Left renal cortex interstitium (tissue), 4 donors: ENCODE measurements around the gene FKBP11. TPM values are rescaled to one million over a fixed set of nuclear protein-coding genes. Genes with fewer than 3 reads are reported as not detected.

ENCODE experiments used
- DNase-seq, 4 donors: peaks; one replicate each; pipeline ENCODE4 v3.0.0-alpha.2; 2013; ENCODE audit warnings: low read depth in 4 of 4, low spot score in 2 of 4, missing footprints in 1 of 4
- polyA plus RNA-seq, 4 donors: library from polyadenylated mRNA; unstranded; fragments of 120-200 nt; gene quantifications; one replicate each; pipeline ENCODE4 v1.2.1, GENCODE V29; 2013; ENCODE audit not compliant: insufficient read length in 4 of 4

Gene FKBP11
- 10 to 100 TPM in 3 of 4 donors, 1 to 10 TPM in 1; 9.0 to 22.6 (median 16.1) TPM for polyA plus RNA-seq

GRCh38 chr12:48925304-48926011, at the start of gene FKBP11:
TSS of gene FKBP11 (minus strand) at chr12:48925492. CDS start at chr12:48925428, 64 bp downstream.
- DNase-seq, result peak in 1 of 4 donors; percentile 13

- DNase-seq, result no peak
These were observed 48.8 kb upstream of the FKBP11 start for GRCh38 chr12:48973941-48974673.

GRCh38 chr12:48973531-48973930, 48.2 kb upstream of the FKBP11 start:
- DNase-seq, result no peak

- DNase-seq, result no peak
These were observed 47.7 kb upstream of the FKBP11 start for GRCh38 chr12:48972952-48973483.

- no peak for DNase-seq
These were observed 47.1 kb upstream of the FKBP11 start for GRCh38 chr12:48972213-48972951.

GRCh38 chr12:48970702-48971334, 45.5 kb upstream of the FKBP11 start:
- DNase-seq, result no peak

- DNase-seq, result no peak
These were observed 44.8 kb upstream of the FKBP11 start for GRCh38 chr12:48969833-48970701.

- no peak for DNase-seq
These were observed 44.0 kb upstream of the FKBP11 start for GRCh38 chr12:48969160-48969771.

GRCh38 chr12:48968467-48968866, 43.2 kb upstream of the FKBP11 start:
- no peak for DNase-seq

- no peak for DNase-seq
These were observed 42.7 kb upstream of the FKBP11 start for GRCh38 chr12:48967991-48968390.

- DNase-seq, result no peak
These were observed 41.0 kb upstream of the FKBP11 start for GRCh38 chr12:48966177-48966895.

- DNase-seq, result no peak
These were observed 40.1 kb upstream of the FKBP11 start for GRCh38 chr12:48965298-48965838.

- DNase-seq, result no peak
These were observed 36.5 kb upstream of the FKBP11 start for GRCh38 chr12:48961801-48962200.

- DNase-seq, result no peak
These were observed 36.0 kb upstream of the FKBP11 start for GRCh38 chr12:48961331-48961730.

- DNase-seq, result no peak
These were observed 35.5 kb upstream of the FKBP11 start for GRCh38 chr12:48960834-48961233.

- no peak for DNase-seq
These were observed 32.7 kb upstream of the FKBP11 start for GRCh38 chr12:48958049-48958388.

GRCh38 chr12:48957141-48958048, 32.1 kb upstream of the FKBP11 start, which contains the start of gene ARF3:
TSS of gene ARF3 (minus strand) at chr12:48957487. CDS start at chr12:48941095, 16,392 bp downstream.
- DNase-seq, result peak; percentile 71 to 94 (median 90)
